Fibroblast of pulmonary artery (primary cell): Measurements from ENCODE around the gene CRNKL1.

ENCODE experiments used
- DNase-seq: peaks from one replicate; pipeline ENCODE4 v3.0.0-alpha.2; 2010; ENCODE audit warnings: low read depth
- H3K4me3 ChIP-seq: replicated peaks from 2 replicates; pipeline ENCODE4 v1.5.1; 2011; ENCODE audit warnings: low read depth, mild to moderate bottlenecking, control low read depth, low read length, moderate library complexity
- CTCF ChIP-seq: IDR thresholded peaks from 2 replicates; pipeline ENCODE4 v1.5.1; 2011; ENCODE audit warnings: mild to moderate bottlenecking, control low read depth, low read length, inconsistent platforms; ENCODE audit errors: missing control alignments

The CRNKL1 gene

GRCh38 chr20:20078041-20078440, 25.8 kb upstream of the CRNKL1 start:
- no peak for TF ChIP-seq CTCF
- H3K4me3 ChIP-seq = no peak overlapping the region
- no peak for DNase-seq

- TF ChIP-seq CTCF = no peak
- DNase-seq = peak; percentile 52
- H3K4me3 ChIP-seq = no peak overlapping the region
Measured at GRCh38 chr20:20076297-20077065, 24.2 kb upstream of the CRNKL1 start.

GRCh38 chr20:20075032-20075431, 22.8 kb upstream of the CRNKL1 start:
- no peak for TF ChIP-seq CTCF
- no peak overlapping the region for H3K4me3 ChIP-seq
- no peak for DNase-seq

GRCh38 chr20:20073801-20074371, 21.6 kb upstream of the CRNKL1 start:
- no peak for DNase-seq
- TF ChIP-seq CTCF = no peak
- no peak overlapping the region for H3K4me3 ChIP-seq

GRCh38 chr20:20070871-20071726, 18.8 kb upstream of the CRNKL1 start:
- H3K4me3 ChIP-seq = no peak overlapping the region
- DNase-seq = no peak
- no peak for TF ChIP-seq CTCF

GRCh38 chr20:20065361-20065760, 13.1 kb upstream of the CRNKL1 start:
- no peak for TF ChIP-seq CTCF
- no peak overlapping the region for H3K4me3 ChIP-seq

More at GRCh38 chr20:20065361-20065760, 13.1 kb upstream of the CRNKL1 start:
- DNase-seq = no peak
